Loucy (cell line): Measurements from ENCODE around the gene MAP7D2.

ENCODE experiments used
- EZH2phosphoT487 ChIP-seq: fragments of 200-600 bp; IDR thresholded peaks from 2 replicates; pipeline ENCODE4 v1.6.1; 2018; ENCODE audit warnings: antibody characterized with exemption, mild to moderate bottlenecking, moderate library complexity, borderline replicate concordance
- TF ChIP-seq, protein P1 (sequence below): fragments of 200-600 bp; sonication (generic); conservative IDR thresholded peaks from 2 replicates; pipeline ENCODE4 v1.5.1; 2014; ENCODE audit warnings: mild to moderate bottlenecking, antibody characterized with exemption, low read length

DNA sequence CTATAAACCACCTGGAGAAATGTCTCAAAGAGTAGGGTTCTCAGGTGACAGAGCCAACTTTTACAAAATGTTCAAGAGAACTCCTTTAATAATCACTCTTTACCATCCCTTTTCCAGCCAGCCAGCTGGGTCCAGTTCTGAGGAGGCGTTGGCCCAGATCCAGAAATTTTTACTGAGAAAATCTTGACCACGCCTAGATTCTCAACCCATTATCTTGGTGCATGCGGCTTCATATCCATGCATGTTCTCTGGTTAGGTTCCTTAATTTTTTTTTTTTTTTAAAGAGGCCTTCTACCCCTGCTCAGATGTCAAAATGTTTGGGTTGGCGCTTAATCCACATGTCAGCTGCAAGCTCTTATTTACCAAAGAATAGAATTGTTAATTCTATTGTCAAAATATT is 12.0 kb upstream of the MAP7D2 start:
- TF ChIP-seq, protein P1, sequence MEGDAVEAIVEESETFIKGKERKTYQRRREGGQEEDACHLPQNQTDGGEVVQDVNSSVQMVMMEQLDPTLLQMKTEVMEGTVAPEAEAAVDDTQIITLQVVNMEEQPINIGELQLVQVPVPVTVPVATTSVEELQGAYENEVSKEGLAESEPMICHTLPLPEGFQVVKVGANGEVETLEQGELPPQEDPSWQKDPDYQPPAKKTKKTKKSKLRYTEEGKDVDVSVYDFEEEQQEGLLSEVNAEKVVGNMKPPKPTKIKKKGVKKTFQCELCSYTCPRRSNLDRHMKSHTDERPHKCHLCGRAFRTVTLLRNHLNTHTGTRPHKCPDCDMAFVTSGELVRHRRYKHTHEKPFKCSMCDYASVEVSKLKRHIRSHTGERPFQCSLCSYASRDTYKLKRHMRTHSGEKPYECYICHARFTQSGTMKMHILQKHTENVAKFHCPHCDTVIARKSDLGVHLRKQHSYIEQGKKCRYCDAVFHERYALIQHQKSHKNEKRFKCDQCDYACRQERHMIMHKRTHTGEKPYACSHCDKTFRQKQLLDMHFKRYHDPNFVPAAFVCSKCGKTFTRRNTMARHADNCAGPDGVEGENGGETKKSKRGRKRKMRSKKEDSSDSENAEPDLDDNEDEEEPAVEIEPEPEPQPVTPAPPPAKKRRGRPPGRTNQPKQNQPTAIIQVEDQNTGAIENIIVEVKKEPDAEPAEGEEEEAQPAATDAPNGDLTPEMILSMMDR, result no peak
- TF ChIP-seq EZH2phosphoT487, result no peak
